ENCODE measurements around the gene INO80E. TPM values are rescaled to one million over a fixed set of nuclear protein-coding genes. Genes with fewer than 3 reads are reported as not detected.

The INO80E gene
- total and polyA plus RNA-seq, 8 donors = 3.5 to 319 (median 52.3) TPM

DNA sequence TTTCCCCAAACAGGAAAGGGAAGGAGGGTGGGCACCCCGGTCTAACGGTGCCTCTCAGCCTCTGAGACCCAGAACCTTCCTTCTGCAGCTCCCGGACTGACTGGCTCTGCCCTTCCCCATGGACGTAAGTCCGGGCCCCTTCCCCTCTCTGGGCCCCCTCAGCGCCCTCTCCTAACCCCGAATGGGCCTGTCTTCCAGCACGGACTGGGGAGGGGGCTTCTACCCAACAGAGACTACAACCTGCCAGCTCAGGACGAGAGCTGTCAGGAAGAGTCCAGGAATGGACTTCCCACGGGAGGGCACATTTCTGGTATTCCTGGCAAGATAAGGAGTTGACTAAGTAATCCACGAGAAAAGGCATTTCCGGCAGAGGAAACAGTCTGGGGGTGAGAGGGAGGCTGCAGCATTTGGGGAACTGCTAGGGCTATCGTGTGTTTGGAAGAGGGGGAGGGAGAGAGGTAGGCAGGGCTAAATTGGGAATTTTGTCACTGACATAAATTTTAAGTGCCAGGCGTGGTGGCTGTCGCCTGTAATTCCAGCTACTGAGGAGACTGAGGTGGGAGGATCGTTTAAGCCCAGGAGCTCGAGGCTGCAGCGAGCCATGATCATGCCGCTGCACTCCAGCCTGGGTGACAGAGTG is 57.5 kb downstream of the INO80E start:
- intact Hi-C loops (cut with DNase I; ENCODE audit: low total_unique reads) = no loop called here
- TF ChIP-seq EP300 (IDR thresholded peaks at IDR 0.05) (no peak), POLR2AphosphoS5 (IDR thresholded peaks at IDR 0.05) (no peak), POLR2A (IDR thresholded peaks at IDR 0.05) (no peak)
- TF ChIP-seq, protein P1, sequence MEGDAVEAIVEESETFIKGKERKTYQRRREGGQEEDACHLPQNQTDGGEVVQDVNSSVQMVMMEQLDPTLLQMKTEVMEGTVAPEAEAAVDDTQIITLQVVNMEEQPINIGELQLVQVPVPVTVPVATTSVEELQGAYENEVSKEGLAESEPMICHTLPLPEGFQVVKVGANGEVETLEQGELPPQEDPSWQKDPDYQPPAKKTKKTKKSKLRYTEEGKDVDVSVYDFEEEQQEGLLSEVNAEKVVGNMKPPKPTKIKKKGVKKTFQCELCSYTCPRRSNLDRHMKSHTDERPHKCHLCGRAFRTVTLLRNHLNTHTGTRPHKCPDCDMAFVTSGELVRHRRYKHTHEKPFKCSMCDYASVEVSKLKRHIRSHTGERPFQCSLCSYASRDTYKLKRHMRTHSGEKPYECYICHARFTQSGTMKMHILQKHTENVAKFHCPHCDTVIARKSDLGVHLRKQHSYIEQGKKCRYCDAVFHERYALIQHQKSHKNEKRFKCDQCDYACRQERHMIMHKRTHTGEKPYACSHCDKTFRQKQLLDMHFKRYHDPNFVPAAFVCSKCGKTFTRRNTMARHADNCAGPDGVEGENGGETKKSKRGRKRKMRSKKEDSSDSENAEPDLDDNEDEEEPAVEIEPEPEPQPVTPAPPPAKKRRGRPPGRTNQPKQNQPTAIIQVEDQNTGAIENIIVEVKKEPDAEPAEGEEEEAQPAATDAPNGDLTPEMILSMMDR (IDR thresholded peaks at IDR 0.05) = no peak
- Histone ChIP-seq H3K4me3 (peak overlapping the region; percentile 58 to 84 (median 72)), H3K36me3 (no peaks in the 10 kb centered on the region), H3K27me3 (no peaks in the 10 kb centered on the region), H3K9me3 (no peaks in the 10 kb centered on the region), H3K4me1 (peaks cover 23 to 37% (median 29%) of the 10 kb centered on the region in 4 donors), H3K27ac (peak overlapping the region in 4 of 5 donors; percentile 38 to 60 (median 48))
- WGBS, 5 donors = 4 to 12% (median 9%) methylated on average over 16 to 19 of the region's 19 CpGs
- DNase-seq = peak in 1 of 2 donors; percentile 44

DNA sequence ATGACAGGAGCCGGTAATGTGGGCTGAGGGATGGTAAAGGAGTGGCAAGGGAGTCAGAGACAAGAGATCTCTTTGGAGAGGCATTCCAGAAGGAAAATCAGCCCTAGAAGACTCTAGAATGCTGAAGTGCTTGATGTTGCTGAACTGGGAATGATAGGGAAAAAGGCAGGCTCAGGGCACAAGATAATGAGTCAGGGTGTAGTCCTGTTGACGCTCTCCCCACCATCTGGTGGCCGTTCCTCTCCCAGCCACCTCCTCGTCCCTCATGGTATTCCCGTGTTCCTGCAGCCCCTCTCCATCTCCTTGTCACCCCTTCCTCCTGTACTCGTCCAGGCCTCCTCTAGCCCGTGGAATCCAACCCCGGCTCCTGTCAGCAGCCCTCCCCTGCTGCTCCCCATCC is 58.4 kb downstream of the INO80E start:
- no peaks in the 10 kb centered on the region for H3K27me3 ChIP-seq
- peaks cover 23 to 37% (median 29%) of the 10 kb centered on the region in 4 donors for H3K4me1 ChIP-seq
- DNase-seq = no peak
- no peak overlapping the region for H3K4me3 ChIP-seq
- TF ChIP-seq, protein P1 (IDR thresholded peaks at IDR 0.05) = no peak
- TF ChIP-seq EP300 (IDR thresholded peaks at IDR 0.05) (no peak), POLR2A (IDR thresholded peaks at IDR 0.05) (no peak), POLR2AphosphoS5 (IDR thresholded peaks at IDR 0.05) (no peak)
- no peaks in the 10 kb centered on the region for H3K9me3 ChIP-seq
- intact Hi-C loops (cut with DNase I; ENCODE audit: low total_unique reads) = no loop called here
- no peaks in the 10 kb centered on the region for H3K36me3 ChIP-seq
- H3K27ac ChIP-seq = no peak overlapping the region
- 78 to 90% (median 82%) methylated on average over 8 of the region's 8 CpGs for WGBS, 5 donors

GRCh38 chr16:30054959-30055553 is 59.0 kb downstream of the INO80E start:
- TF ChIP-seq, protein P1 (IDR thresholded peaks at IDR 0.05) = peak in 3 of 7 experiments; percentile 27 to 45 (median 33)
- TF ChIP-seq POLR2A (IDR thresholded peaks at IDR 0.05) = no peak

More at GRCh38 chr16:30054959-30055553, 59.0 kb downstream of the INO80E start:
- H3K4me3 ChIP-seq = no peak overlapping the region
- peak; percentile 60 to 77 for DNase-seq
- WGBS, 5 donors = 28 to 36% (median 29%) methylated on average over 9 to 10 of the region's 10 CpGs
- peak overlapping the region in 2 of 5 donors; percentile 19 to 26 for H3K27ac ChIP-seq
- H3K36me3 ChIP-seq = no peaks in the 10 kb centered on the region
- no peaks in the 10 kb centered on the region for H3K27me3 ChIP-seq
- no peaks in the 10 kb centered on the region for H3K9me3 ChIP-seq
- intact Hi-C loops (cut with DNase I; ENCODE audit: low total_unique reads) = no loop called here
- peaks cover 23 to 39% (median 31%) of the 10 kb centered on the region in 4 donors for H3K4me1 ChIP-seq

Other genes with a start within 250 kb of the INO80E start
- gene ZG16, start 218.0 kb upstream of the INO80E start, total RNA-seq = 10 to 100 TPM in 1 of 5 donors, 1 to 10 TPM in 1, not detected in 3; 1.1 to 33.6 TPM
- under 1 TPM in 1 of 3 donors, not detected in 2; 0.76 TPM for gene ZG16, start 218.0 kb upstream of the INO80E start, polyA plus RNA-seq
- 100 to 1,000 TPM in 1 of 5 donors, 10 to 100 TPM in 4; 11.1 to 229 (median 26.8) TPM for gene KIF22, start 205.5 kb upstream of the INO80E start, total RNA-seq
- gene KIF22, start 205.5 kb upstream of the INO80E start, polyA plus RNA-seq = 10 to 100 TPM; 53.6 to 88.5 (median 59.2) TPM
- gene MAZ, start 189.7 kb upstream of the INO80E start, total RNA-seq = 100 to 1,000 TPM in 4 of 5 donors, 10 to 100 TPM in 1; 11.7 to 865 (median 117) TPM
- 100 to 1,000 TPM in 2 of 3 donors, 10 to 100 TPM in 1; 79.9 to 160 (median 102) TPM for gene MAZ, start 189.7 kb upstream of the INO80E start, polyA plus RNA-seq
- 10 to 100 TPM in 1 of 5 donors, 1 to 10 TPM in 2, not detected in 2; 4.0 to 17.4 (median 4.6) TPM for gene PRRT2, start 184.0 kb upstream of the INO80E start, total RNA-seq
- under 1 TPM in 2 of 3 donors, not detected in 1; 0.62 to 0.83 TPM for gene PRRT2, start 184.0 kb upstream of the INO80E start, polyA plus RNA-seq
- 100 to 1,000 TPM in 1 of 5 donors, 10 to 100 TPM in 3, 1 to 10 TPM in 1; 7.1 to 124 (median 19.8) TPM for gene PAGR1, start 180.1 kb upstream of the INO80E start, total RNA-seq
- 10 to 100 TPM; 24.0 to 31.6 (median 27.1) TPM for gene PAGR1, start 180.1 kb upstream of the INO80E start, polyA plus RNA-seq
- 100 to 1,000 TPM in 4 of 5 donors, 10 to 100 TPM in 1; 92.2 to 453 (median 154) TPM for gene MVP, start 175.8 kb upstream of the INO80E start, total RNA-seq
- gene MVP, start 175.8 kb upstream of the INO80E start, polyA plus RNA-seq = 100 to 1,000 TPM; 101 to 122 (median 116) TPM
- gene CDIPT, start 133.0 kb upstream of the INO80E start, total RNA-seq = 10 to 100 TPM in 4 of 5 donors, 1 to 10 TPM in 1; 2.3 to 91.5 (median 54.5) TPM
- 10 to 100 TPM; 51.6 to 72.6 (median 53.9) TPM for gene CDIPT, start 133.0 kb upstream of the INO80E start, polyA plus RNA-seq
- gene SEZ6L2, start 96.7 kb upstream of the INO80E start, total RNA-seq = 10 to 100 TPM in 2 of 5 donors, 1 to 10 TPM in 2, not detected in 1; 6.2 to 31.4 (median 12.0) TPM
- gene SEZ6L2, start 96.7 kb upstream of the INO80E start, polyA plus RNA-seq = 1 to 10 TPM; 1.5 to 7.7 (median 7.6) TPM
- 10 to 100 TPM in 1 of 5 donors, 1 to 10 TPM in 2, not detected in 2; 4.5 to 11.0 (median 8.4) TPM for gene ASPHD1, start 95.8 kb upstream of the INO80E start, total RNA-seq
- gene ASPHD1, start 95.8 kb upstream of the INO80E start, polyA plus RNA-seq = 10 to 100 TPM; 11.6 to 29.8 (median 15.7) TPM
- 100 to 1,000 TPM in 1 of 5 donors, 10 to 100 TPM in 4; 15.4 to 182 (median 35.3) TPM for gene KCTD13, start 70.0 kb upstream of the INO80E start, total RNA-seq
- 10 to 100 TPM in 1 of 3 donors, 1 to 10 TPM in 2; 6.3 to 14.3 (median 7.4) TPM for gene KCTD13, start 70.0 kb upstream of the INO80E start, polyA plus RNA-seq
- 100 to 1,000 TPM in 1 of 5 donors, 10 to 100 TPM in 4; 32.1 to 238 (median 60.5) TPM for gene TMEM219, start 34.2 kb upstream of the INO80E start, total RNA-seq
- 100 to 1,000 TPM; 190 to 286 (median 212) TPM for gene TMEM219, start 34.2 kb upstream of the INO80E start, polyA plus RNA-seq
- 100 to 1,000 TPM in 1 of 5 donors, 10 to 100 TPM in 4; 33.8 to 135 (median 36.6) TPM for gene TAOK2, start 22.4 kb upstream of the INO80E start, total RNA-seq
- 10 to 100 TPM; 12.5 to 22.6 (median 14.5) TPM for gene TAOK2, start 22.4 kb upstream of the INO80E start, polyA plus RNA-seq
- gene HIRIP3, start 624 bp upstream of the INO80E start, total RNA-seq = 10 to 100 TPM in 1 of 5 donors, 1 to 10 TPM in 4; 1.8 to 13.4 (median 5.1) TPM
- gene HIRIP3, start 624 bp upstream of the INO80E start, polyA plus RNA-seq = 10 to 100 TPM; 13.6 to 14.8 (median 13.7) TPM
- 10 to 100 TPM in 1 of 5 donors, under 1 TPM in 1, not detected in 3; 0.72 to 20.9 TPM for gene DOC2A, start 14.8 kb downstream of the INO80E start, total RNA-seq
- 1 to 10 TPM in 1 of 3 donors, under 1 TPM in 1, not detected in 1; 0.75 to 2.8 TPM for gene DOC2A, start 14.8 kb downstream of the INO80E start, polyA plus RNA-seq
- gene C16orf92, start 27.0 kb downstream of the INO80E start, total RNA-seq = not detected
- not detected for gene C16orf92, start 27.0 kb downstream of the INO80E start, polyA plus RNA-seq
- under 1 TPM in 1 of 5 donors, not detected in 4; 0.92 TPM for gene TLCD3B, start 35.0 kb downstream of the INO80E start, total RNA-seq
- gene TLCD3B, start 35.0 kb downstream of the INO80E start, polyA plus RNA-seq = under 1 TPM in 1 of 3 donors, not detected in 2; 0.18 TPM
- gene ALDOA, start 69.5 kb downstream of the INO80E start, total RNA-seq = 1,000 to 10,000 TPM in 1 of 5 donors, 100 to 1,000 TPM in 4; 180 to 2,515 (median 698) TPM
- gene ALDOA, start 69.5 kb downstream of the INO80E start, polyA plus RNA-seq = 1,000 to 10,000 TPM in 1 of 3 donors, 100 to 1,000 TPM in 2; 740 to 1,310 (median 887) TPM
- gene PPP4C, start 79.8 kb downstream of the INO80E start, total RNA-seq = 10 to 100 TPM; 21.4 to 86.1 (median 63.6) TPM
- gene PPP4C, start 79.8 kb downstream of the INO80E start, polyA plus RNA-seq = 100 to 1,000 TPM in 1 of 3 donors, 10 to 100 TPM in 2; 76.1 to 118 (median 93.3) TPM
- 10 to 100 TPM in 1 of 5 donors, 1 to 10 TPM in 1, not detected in 3; 3.8 to 25.0 TPM for gene TBX6, start 95.7 kb downstream of the INO80E start, total RNA-seq
- gene TBX6, start 95.7 kb downstream of the INO80E start, polyA plus RNA-seq = 1 to 10 TPM; 1.1 to 2.5 (median 2.1) TPM
- 100 to 1,000 TPM in 1 of 5 donors, 10 to 100 TPM in 4; 13.9 to 116 (median 37.9) TPM for gene YPEL3, start 100.0 kb downstream of the INO80E start, total RNA-seq
- 100 to 1,000 TPM; 103 to 162 (median 111) TPM for gene YPEL3, start 100.0 kb downstream of the INO80E start, polyA plus RNA-seq
- gene GDPD3, start 117.3 kb downstream of the INO80E start, total RNA-seq = 100 to 1,000 TPM in 1 of 5 donors, 1 to 10 TPM in 4; 1.8 to 178 (median 7.2) TPM
- 10 to 100 TPM in 1 of 3 donors, 1 to 10 TPM in 2; 4.4 to 15.9 (median 4.6) TPM for gene GDPD3, start 117.3 kb downstream of the INO80E start, polyA plus RNA-seq
- 100 to 1,000 TPM in 3 of 5 donors, 10 to 100 TPM in 2; 21.5 to 290 (median 111) TPM for gene MAPK3, start 127.0 kb downstream of the INO80E start, total RNA-seq
- 100 to 1,000 TPM in 1 of 3 donors, 10 to 100 TPM in 2; 39.9 to 203 (median 68.2) TPM for gene MAPK3, start 127.0 kb downstream of the INO80E start, polyA plus RNA-seq
- 10 to 100 TPM; 13.0 to 30.3 (median 18.7) TPM for gene CORO1A, start 187.4 kb downstream of the INO80E start, total RNA-seq
- gene CORO1A, start 187.4 kb downstream of the INO80E start, polyA plus RNA-seq = 10 to 100 TPM; 34.2 to 42.5 (median 37.3) TPM
- gene BOLA2B, start 197.4 kb downstream of the INO80E start, total RNA-seq = 100 to 1,000 TPM in 2 of 5 donors, 10 to 100 TPM in 2, not detected in 1; 21.3 to 415 (median 168) TPM
- 100 to 1,000 TPM; 281 to 322 (median 321) TPM for gene BOLA2B, start 197.4 kb downstream of the INO80E start, polyA plus RNA-seq
- gene SLX1A, start 197.6 kb downstream of the INO80E start, total RNA-seq = 10 to 100 TPM in 3 of 5 donors, 1 to 10 TPM in 2; 2.3 to 86.9 (median 19.0) TPM
- gene SLX1A, start 197.6 kb downstream of the INO80E start, polyA plus RNA-seq = 10 to 100 TPM; 80.8 to 86.0 (median 84.2) TPM
- 100 to 1,000 TPM in 1 of 5 donors, 10 to 100 TPM in 3, 1 to 10 TPM in 1; 4.2 to 118 (median 63.6) TPM for gene SULT1A3, start 203.0 kb downstream of the INO80E start, total RNA-seq
- gene SULT1A3, start 203.0 kb downstream of the INO80E start, polyA plus RNA-seq = 10 to 100 TPM; 23.8 to 53.2 (median 42.2) TPM

Data from stomach (tissue), 9 donors.